GM19035 (cell line): Measurements from ENCODE around the gene NPHS2.
A peak's percentile ranks its signal among the peaks of the same experiment; 100 is the strongest.

Experiments used
- ATAC-seq: cut with Tn5 transposase; IDR thresholded peaks from one replicate; pipeline ENCODE4 v1.9.1; 2021; ENCODE audit not compliant: unreplicated experiment

NPHS2 gene

GRCh38 chr1:179575497-179576314 is at the start of gene NPHS2:
Gene NPHS2 (minus strand): TSS chr1:179575948. CDS start chr1:179575864, 84 bp downstream.
- ATAC-seq, result no peak

GRCh38 chr1:179612361-179612760 is 36.6 kb upstream of the NPHS2 start:
- no peak for ATAC-seq

GRCh38 chr1:179601093-179601492 is 25.3 kb upstream of the NPHS2 start:
- no peak for ATAC-seq

- no peak for ATAC-seq
Observed at GRCh38 chr1:179599623-179600249, 24.0 kb upstream of the NPHS2 start.

- no peak for ATAC-seq
Observed at GRCh38 chr1:179598631-179599030, 22.9 kb upstream of the NPHS2 start.

- no peak for ATAC-seq
Observed at GRCh38 chr1:179591592-179592580, 16.1 kb upstream of the NPHS2 start, which contains the start of gene TDRD5. Gene TDRD5 (plus strand): TSS chr1:179591832. CDS start chr1:179592616, 784 bp downstream.

GRCh38 chr1:179591253-179591591 is 15.5 kb upstream of the NPHS2 start:
- ATAC-seq, result no peak

- ATAC-seq, result no peak
Observed at GRCh38 chr1:179590671-179591070, 14.9 kb upstream of the NPHS2 start.

GRCh38 chr1:179589509-179589908 is 13.8 kb upstream of the NPHS2 start:
- no peak for ATAC-seq

- no peak for ATAC-seq
Observed at GRCh38 chr1:179588425-179589024, 12.8 kb upstream of the NPHS2 start.

GRCh38 chr1:179587336-179587735 is 11.6 kb upstream of the NPHS2 start:
- no peak for ATAC-seq

- no peak for ATAC-seq
Observed at GRCh38 chr1:179586107-179586823, 10.5 kb upstream of the NPHS2 start.

- ATAC-seq, result no peak
Observed at GRCh38 chr1:179583771-179584320, 8.1 kb upstream of the NPHS2 start.

- no peak for ATAC-seq
Observed at GRCh38 chr1:179576509-179576908, 761 bp upstream of the NPHS2 start.

- no peak for ATAC-seq
Observed at GRCh38 chr1:179558078-179558477, 17.7 kb downstream of the NPHS2 start.

GRCh38 chr1:179554427-179554826 is 21.3 kb downstream of the NPHS2 start:
- ATAC-seq, result no peak

GRCh38 chr1:179550746-179551682 is 24.7 kb downstream of the NPHS2 start:
- peak; percentile 61 for ATAC-seq

- no peak for ATAC-seq
Observed at GRCh38 chr1:179549368-179549700, 26.4 kb downstream of the NPHS2 start.
